ENCODE measurements around the gene PPEF2.

PPEF2 gene, protein sequence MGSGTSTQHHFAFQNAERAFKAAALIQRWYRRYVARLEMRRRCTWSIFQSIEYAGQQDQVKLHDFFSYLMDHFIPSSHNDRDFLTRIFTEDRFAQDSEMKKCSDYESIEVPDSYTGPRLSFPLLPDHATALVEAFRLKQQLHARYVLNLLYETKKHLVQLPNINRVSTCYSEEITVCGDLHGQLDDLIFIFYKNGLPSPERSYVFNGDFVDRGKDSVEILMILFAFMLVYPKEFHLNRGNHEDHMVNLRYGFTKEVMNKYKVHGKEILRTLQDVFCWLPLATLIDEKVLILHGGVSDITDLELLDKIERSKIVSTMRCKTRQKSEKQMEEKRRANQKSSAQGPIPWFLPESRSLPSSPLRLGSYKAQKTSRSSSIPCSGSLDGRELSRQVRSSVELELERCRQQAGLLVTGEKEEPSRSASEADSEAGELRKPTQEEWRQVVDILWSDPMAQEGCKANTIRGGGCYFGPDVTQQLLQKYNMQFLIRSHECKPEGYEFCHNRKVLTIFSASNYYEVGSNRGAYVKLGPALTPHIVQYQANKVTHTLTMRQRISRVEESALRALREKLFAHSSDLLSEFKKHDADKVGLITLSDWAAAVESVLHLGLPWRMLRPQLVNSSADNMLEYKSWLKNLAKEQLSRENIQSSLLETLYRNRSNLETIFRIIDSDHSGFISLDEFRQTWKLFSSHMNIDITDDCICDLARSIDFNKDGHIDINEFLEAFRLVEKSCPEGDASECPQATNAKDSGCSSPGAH

DNA sequence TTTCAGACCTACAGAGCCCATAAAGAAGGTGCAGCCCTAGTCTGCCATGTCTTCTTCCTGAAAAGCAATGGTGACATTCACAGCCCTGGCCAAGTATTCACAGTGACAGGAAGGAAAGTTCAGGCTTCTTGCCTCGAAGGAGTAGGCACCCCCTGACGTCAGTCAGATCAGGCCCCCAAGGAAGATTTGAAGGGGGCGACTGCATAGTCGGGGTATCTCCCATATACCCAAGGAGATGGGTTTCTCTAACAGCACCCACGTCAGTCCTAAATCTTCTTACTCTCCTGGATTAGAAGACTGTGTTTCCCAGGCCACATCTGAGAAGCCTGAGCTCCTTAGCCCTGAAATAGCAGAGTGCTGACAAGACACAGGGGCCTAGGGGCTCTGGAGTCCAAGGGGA, at the start of gene PPEF2:
TSS of gene PPEF2 (minus strand) at position 101 of the 400 bp plus-strand sequence. CDS start 6,127 bp downstream, outside the sequence.
- no peak for DNase-seq (ENCODE audit: low read depth)
- no peak within 1 kb of the TSS for H3K4me3 ChIP-seq (ENCODE audit: low read depth, low read length)
- TF ChIP-seq, protein P1, sequence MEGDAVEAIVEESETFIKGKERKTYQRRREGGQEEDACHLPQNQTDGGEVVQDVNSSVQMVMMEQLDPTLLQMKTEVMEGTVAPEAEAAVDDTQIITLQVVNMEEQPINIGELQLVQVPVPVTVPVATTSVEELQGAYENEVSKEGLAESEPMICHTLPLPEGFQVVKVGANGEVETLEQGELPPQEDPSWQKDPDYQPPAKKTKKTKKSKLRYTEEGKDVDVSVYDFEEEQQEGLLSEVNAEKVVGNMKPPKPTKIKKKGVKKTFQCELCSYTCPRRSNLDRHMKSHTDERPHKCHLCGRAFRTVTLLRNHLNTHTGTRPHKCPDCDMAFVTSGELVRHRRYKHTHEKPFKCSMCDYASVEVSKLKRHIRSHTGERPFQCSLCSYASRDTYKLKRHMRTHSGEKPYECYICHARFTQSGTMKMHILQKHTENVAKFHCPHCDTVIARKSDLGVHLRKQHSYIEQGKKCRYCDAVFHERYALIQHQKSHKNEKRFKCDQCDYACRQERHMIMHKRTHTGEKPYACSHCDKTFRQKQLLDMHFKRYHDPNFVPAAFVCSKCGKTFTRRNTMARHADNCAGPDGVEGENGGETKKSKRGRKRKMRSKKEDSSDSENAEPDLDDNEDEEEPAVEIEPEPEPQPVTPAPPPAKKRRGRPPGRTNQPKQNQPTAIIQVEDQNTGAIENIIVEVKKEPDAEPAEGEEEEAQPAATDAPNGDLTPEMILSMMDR (conservative IDR thresholded peaks at IDR 0.05; ENCODE audit: low read depth, low read length), result no peak

DNA sequence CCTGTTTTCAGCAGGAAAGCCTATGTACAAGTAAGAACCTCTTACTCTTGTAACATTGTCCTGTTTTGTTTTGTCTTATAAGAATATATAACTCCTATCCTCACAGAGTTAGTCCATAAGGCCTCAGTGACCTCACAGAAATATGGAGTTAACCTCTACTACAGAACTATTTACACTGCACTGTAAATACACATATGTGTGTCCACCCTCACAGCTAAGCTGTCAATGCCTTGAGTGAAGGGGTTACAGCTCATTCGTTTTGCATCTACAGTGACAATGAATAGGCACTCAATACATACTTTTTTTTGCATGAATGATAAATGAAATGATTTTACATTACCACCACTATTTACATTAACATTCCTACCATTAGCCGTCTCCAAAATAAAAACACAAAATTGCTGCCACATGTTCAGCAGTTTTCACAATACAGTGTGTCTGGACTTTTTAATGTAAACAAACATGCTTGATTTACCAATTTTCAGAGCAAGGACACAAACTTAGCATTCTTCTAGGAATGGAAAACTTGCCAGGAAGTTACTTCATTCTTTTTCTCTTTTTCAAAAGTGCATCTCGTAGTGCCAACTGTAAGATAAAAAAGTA, 48.1 kb upstream of the PPEF2 start:
- TF ChIP-seq, protein P1 (conservative IDR thresholded peaks at IDR 0.05; ENCODE audit: low read depth, low read length), result no peak
- peak; percentile 37 for DNase-seq (ENCODE audit: low read depth)
- no peak overlapping the region for H3K4me3 ChIP-seq (ENCODE audit: low read depth, low read length)

DNA sequence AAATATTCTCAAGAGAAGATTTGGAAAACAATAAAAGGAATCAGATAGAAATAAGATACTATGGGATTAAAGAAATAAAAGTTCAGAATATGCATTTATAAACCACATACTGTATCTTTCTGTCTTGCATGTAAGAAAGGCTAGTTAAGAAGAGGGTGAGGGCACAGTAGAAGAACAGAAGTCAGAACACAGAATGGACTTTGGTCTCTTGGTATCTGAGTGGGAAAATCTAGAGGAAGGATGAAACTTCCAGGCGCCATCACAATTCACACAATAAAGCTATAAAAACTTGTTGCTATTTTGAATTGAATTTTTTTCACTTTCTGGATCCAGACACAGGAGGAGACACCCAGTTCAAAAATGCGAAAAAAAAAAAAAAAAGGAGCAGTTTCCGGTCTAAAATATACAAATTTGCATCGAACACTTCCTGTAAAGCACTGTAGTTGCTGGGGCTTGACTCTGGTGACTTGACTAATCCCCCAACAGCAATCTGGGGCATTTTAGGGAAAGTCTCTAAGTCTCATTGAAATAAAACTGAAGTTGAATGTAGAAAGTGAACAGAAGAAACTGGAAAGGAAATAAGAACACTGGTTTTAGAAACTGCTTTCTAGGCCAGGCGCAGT, 46.7 kb upstream of the PPEF2 start:
- no peak overlapping the region for H3K4me3 ChIP-seq (ENCODE audit: low read depth, low read length)
- no peak for DNase-seq (ENCODE audit: low read depth)
- TF ChIP-seq, protein P1 (conservative IDR thresholded peaks at IDR 0.05; ENCODE audit: low read depth, low read length), result no peak

DNA sequence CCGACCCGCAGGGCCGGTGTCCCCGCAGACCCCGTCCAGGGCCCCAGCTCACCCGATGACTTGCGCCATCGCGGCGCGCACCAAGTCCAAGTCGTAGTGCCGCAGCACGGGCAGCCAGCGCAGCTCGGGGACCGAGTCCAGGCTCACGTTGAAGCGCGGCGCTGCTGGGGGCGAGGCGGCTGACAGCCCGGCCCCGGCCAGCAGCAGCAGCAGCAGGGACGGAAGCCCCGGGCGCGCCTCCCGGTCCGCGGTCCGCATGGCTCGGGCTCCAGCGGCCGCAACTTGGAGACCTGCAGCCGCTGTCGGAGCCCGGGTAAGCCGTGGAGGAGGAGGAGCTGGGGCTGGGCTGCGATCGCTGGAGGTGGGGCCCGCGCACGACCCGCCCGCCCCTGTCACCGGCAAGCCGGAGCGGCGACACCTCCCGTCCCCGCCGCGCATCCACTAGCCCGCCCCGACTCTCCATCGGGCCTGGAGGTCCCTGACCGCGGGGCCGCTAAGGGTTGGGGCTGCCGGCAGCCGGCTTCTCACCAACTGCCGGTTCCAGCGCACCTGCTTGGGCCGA, 38.5 kb upstream of the PPEF2 start, which contains the start of gene NAAA:
TSS of gene NAAA (minus strand) at position 322 of the 562 bp plus-strand sequence. CDS start at position 258, 64 bp downstream.
- TF ChIP-seq, protein P1 (conservative IDR thresholded peaks at IDR 0.05; ENCODE audit: low read depth, low read length), result peak; percentile 10
- peak; percentile 68 for DNase-seq (ENCODE audit: low read depth)
- peak within 1 kb of the TSS; percentile 84 for H3K4me3 ChIP-seq (ENCODE audit: low read depth, low read length)

DNA sequence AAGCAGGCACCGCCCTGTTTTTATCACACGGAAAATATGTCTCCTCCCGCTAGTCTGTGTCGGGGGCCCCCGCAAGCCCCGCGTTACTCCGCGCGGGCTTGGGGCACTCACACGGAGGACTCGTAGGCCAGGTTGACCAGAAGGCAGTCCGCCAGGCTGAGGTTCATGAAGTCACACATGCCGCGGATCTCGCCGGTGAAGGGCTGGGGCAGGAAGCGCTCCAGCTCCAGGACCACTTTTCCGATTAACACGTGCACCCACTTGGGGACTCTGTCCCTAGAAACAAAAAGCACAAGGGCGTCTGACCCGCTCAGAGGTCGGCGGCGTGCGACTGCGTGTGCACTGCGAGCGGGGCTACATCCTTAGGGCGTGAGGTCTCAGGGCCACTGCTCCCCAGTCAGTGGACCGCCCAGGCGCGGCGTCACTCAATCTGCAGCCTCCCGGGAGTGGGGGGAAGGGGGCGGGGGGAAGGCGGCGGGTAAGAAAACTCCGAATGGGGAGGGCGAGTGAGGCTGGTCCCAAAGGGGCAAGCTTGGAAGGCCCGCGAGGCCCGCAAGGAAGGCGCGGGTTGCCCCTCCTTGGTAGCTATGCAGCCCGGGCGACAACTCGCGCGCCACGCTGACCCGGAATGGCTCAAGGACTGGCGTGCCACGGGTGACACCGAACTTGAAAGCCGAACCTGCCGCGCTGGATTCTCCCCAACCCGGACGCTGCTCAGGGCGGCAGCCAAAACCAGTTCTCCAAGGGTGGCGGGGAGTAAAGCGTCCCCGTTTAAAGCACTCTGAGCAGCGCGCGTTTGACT, 37.8 kb upstream of the PPEF2 start:
- TF ChIP-seq, protein P1 (conservative IDR thresholded peaks at IDR 0.05; ENCODE audit: low read depth, low read length), result no peak
- DNase-seq (ENCODE audit: low read depth), result peak; percentile 58
- H3K4me3 ChIP-seq (ENCODE audit: low read depth, low read length), result peak overlapping the region; percentile 84

- H3K4me3 ChIP-seq (ENCODE audit: low read depth, low read length), result no peak overlapping the region
- DNase-seq (ENCODE audit: low read depth), result no peak
- TF ChIP-seq, protein P1 (conservative IDR thresholded peaks at IDR 0.05; ENCODE audit: low read depth, low read length), result no peak
Measured at GRCh38 chr4:75935628-75936027, 33.4 kb upstream of the PPEF2 start.
